HL-60 (cell line): ENCODE data around the gene FARSB.

Experiments
- DNase-seq, 2 experiments: peaks; one replicate each; pipeline ENCODE4 v3.0.0-alpha.2; 2010 to 2020; ENCODE audit warnings: low read depth in 1 of 2, low spot score in 1 of 2
- H3K27ac ChIP-seq: fragments of 250-450 bp; sonication (Bioruptor Pico); replicated peaks from 2 replicates; pipeline ENCODE4 v1.5.1; 2020; ENCODE audit warnings: mild to moderate bottlenecking, moderate library complexity
- H3K27me3 ChIP-seq: fragments of 250-450 bp; sonication (Bioruptor Pico); 2 replicates; pipeline ENCODE4 v1.5.1; 2021; ENCODE audit warnings: mild to moderate bottlenecking, moderate library complexity; ENCODE audit not compliant: insufficient read depth, poor library complexity, severe bottlenecking
- H3K4me3 ChIP-seq: replicated peaks from 2 replicates; pipeline ENCODE4 v1.5.1; 2011; ENCODE audit warnings: mild to moderate bottlenecking, control low read depth, low read length; ENCODE audit not compliant: insufficient read depth
- GABPA ChIP-seq: IDR thresholded peaks from 2 replicates; pipeline ENCODE4 v1.6.1; 2012; ENCODE audit warnings: low read depth
- POLR2AphosphoS5 ChIP-seq: IDR thresholded peaks from 2 replicates; pipeline ENCODE4 v1.6.1; 2012; ENCODE audit warnings: low read depth
- SPI1 ChIP-seq: IDR thresholded peaks from 2 replicates; pipeline ENCODE4 v1.6.1; 2012; ENCODE audit warnings: low read depth, mild to moderate bottlenecking, borderline replicate concordance
- TF ChIP-seq, protein P1 (sequence below): IDR thresholded peaks from one replicate; pipeline ENCODE4 v1.5.1; 2011; ENCODE audit warnings: low read length, control low read depth, inconsistent platforms; ENCODE audit not compliant: insufficient read depth
- TF ChIP-seq, protein P2 (sequence below): IDR thresholded peaks from 2 replicates; pipeline ENCODE4 v1.6.1; 2012; ENCODE audit warnings: low read depth; ENCODE audit not compliant: insufficient replicate concordance

The FARSB gene

DNA sequence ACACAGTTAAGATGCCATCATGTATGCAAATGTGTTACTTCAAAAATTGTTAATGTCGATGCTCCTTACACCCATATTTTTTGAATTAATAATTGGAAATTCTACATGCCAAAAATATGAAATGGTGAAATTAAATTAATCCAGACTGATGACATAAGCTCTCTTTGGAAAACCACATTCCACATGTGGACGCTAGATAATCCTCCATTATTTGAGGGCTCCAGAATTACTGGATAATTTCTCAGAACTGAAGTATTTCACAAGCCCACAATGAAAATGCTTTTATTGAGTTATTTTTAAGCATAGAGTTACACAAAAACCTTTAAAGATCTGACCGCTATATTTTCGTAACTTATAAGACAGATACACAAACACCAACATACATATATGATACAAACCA lies 47.8 kb downstream of the FARSB start:
- TF ChIP-seq, protein P1, sequence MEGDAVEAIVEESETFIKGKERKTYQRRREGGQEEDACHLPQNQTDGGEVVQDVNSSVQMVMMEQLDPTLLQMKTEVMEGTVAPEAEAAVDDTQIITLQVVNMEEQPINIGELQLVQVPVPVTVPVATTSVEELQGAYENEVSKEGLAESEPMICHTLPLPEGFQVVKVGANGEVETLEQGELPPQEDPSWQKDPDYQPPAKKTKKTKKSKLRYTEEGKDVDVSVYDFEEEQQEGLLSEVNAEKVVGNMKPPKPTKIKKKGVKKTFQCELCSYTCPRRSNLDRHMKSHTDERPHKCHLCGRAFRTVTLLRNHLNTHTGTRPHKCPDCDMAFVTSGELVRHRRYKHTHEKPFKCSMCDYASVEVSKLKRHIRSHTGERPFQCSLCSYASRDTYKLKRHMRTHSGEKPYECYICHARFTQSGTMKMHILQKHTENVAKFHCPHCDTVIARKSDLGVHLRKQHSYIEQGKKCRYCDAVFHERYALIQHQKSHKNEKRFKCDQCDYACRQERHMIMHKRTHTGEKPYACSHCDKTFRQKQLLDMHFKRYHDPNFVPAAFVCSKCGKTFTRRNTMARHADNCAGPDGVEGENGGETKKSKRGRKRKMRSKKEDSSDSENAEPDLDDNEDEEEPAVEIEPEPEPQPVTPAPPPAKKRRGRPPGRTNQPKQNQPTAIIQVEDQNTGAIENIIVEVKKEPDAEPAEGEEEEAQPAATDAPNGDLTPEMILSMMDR, result no peak
- TF ChIP-seq GABPA, result no peak
- no peak for TF ChIP-seq SPI1
- TF ChIP-seq, protein P2, sequence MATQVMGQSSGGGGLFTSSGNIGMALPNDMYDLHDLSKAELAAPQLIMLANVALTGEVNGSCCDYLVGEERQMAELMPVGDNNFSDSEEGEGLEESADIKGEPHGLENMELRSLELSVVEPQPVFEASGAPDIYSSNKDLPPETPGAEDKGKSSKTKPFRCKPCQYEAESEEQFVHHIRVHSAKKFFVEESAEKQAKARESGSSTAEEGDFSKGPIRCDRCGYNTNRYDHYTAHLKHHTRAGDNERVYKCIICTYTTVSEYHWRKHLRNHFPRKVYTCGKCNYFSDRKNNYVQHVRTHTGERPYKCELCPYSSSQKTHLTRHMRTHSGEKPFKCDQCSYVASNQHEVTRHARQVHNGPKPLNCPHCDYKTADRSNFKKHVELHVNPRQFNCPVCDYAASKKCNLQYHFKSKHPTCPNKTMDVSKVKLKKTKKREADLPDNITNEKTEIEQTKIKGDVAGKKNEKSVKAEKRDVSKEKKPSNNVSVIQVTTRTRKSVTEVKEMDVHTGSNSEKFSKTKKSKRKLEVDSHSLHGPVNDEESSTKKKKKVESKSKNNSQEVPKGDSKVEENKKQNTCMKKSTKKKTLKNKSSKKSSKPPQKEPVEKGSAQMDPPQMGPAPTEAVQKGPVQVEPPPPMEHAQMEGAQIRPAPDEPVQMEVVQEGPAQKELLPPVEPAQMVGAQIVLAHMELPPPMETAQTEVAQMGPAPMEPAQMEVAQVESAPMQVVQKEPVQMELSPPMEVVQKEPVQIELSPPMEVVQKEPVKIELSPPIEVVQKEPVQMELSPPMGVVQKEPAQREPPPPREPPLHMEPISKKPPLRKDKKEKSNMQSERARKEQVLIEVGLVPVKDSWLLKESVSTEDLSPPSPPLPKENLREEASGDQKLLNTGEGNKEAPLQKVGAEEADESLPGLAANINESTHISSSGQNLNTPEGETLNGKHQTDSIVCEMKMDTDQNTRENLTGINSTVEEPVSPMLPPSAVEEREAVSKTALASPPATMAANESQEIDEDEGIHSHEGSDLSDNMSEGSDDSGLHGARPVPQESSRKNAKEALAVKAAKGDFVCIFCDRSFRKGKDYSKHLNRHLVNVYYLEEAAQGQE, result no peak
- TF ChIP-seq POLR2AphosphoS5, result no peak
- DNase-seq, result no peak
- H3K27me3 ChIP-seq, result no peaks in the 10 kb centered on the region
- H3K4me3 ChIP-seq, result no peak overlapping the region
- no peak overlapping the region for H3K27ac ChIP-seq

DNA sequence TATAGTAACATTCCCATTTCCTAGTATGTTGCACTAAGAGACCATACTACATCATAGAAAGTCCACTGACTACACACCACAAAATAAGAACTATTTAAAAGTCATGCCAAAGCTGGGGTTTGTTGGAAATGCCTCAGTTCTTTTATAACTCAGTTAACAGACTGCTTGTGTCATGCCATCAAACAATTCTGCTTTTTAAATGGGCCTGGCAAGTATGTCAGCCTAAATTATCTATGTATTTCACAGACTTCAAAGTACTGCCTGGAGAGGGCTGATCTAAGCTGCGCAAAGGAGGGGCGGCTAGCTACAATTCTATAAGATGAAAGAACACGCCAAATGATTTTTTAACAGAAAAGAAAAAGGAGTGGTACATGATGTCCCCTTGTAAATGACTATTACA lies 49.6 kb downstream of the FARSB start:
- TF ChIP-seq, protein P2, result no peak
- no peak for TF ChIP-seq SPI1
- TF ChIP-seq POLR2AphosphoS5, result no peak
- TF ChIP-seq GABPA, result no peak
- TF ChIP-seq, protein P1, result no peak
- H3K27me3 ChIP-seq, result no peaks in the 10 kb centered on the region
- H3K27ac ChIP-seq, result no peak overlapping the region
- H3K4me3 ChIP-seq, result no peak overlapping the region
- DNase-seq, result no peak

DNA sequence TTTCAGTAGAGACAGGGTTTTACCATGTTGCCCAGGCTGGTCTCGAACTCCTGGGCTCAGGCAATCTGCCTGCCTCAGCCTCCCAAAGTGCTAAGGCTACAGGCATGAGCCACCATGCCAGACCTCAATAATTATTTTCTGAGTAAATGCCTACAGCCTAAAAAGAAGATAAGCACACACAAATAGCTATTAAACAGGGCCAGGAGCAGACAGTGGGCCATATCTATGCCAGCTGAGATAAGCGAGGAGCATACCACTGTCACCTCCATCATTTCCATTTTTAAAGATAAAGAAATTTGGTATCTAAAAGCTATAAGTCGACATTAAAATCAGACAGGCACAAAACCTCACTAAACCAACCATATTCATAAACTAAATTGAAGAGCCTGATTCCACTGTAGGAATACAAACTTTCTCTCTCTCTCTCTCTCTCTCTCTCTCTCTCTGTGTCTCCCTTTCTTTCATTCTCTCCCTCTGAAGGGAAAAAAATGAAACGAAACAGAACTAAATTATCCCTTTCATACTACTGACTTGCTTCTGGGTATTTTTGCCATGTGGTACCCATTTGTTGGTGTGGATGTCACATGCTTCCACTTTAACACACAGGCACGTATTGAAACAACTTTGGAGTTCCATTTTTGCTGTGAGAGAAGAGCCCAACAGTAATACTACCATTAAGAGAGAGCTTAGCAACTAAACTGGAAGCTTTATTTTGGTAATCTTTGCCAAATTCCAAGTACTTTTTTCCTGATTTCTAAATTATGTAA lies 51.0 kb downstream of the FARSB start:
- TF ChIP-seq, protein P1, result no peak
- TF ChIP-seq SPI1 (no peak), GABPA (no peak), POLR2AphosphoS5 (no peak)
- TF ChIP-seq, protein P2, result no peak
- no peak for DNase-seq
- Histone ChIP-seq H3K27ac (no peak overlapping the region), H3K27me3 (no peaks in the 10 kb centered on the region), H3K4me3 (no peak overlapping the region)
